IPS-NIHi11 (cell line): ENCODE data around the gene APBB2.
"Not testable (repeated sequence)": the region's sequence is repeated elsewhere in the genome, so short reads cannot be mapped to it uniquely, and the experiment has no call there.

Source experiments
- DNase-seq: peaks from one replicate; pipeline ENCODE4 v3.0.0; 2012; ENCODE audit warnings: mixed read lengths, low spot score

Gene APBB2

DNA sequence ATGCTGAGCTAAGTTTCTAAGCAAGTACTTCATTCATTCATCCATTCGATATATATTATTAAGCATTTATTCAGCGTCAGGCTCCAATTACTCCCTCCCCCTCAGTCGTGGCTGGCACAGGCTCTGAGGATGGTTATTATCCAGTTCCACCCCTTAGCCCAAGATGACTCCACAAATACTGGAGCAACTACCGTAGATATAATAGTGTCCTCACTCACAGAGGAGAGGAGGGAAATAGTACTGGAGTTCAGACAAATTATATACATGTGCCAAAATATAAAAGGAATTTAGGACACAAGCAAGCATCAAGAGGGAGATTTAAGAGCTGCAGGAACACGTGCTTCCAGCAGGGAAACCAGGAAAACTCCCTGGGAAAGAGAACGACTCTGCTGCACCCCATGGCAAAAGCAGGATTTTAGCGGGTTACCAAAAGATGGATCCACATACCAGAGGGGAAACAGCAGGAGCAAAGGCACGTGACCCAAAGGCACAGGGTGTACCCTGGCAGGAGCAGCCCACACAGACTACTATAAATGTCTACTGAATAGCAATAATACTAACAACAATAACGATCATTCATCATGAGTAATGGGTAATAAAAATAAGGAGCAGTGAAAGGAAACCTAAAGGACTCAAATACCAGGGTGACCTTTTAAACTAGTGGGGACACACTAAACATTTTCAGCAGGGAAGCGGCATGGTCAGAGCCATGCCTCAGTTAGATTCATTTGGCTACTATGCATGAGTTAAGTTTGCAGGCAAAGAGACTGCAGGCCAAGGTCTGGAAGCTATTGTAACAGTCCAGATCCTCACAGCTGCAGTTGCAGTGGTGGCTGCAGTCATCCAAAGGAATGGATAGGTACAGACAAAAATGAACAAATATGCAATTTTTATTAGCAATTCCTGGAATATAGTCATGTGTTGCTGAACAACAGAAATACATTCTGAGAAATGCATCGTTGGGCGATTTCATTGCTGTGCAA lies 153.7 kb downstream of the APBB2 start:
- no peak for DNase-seq

DNA sequence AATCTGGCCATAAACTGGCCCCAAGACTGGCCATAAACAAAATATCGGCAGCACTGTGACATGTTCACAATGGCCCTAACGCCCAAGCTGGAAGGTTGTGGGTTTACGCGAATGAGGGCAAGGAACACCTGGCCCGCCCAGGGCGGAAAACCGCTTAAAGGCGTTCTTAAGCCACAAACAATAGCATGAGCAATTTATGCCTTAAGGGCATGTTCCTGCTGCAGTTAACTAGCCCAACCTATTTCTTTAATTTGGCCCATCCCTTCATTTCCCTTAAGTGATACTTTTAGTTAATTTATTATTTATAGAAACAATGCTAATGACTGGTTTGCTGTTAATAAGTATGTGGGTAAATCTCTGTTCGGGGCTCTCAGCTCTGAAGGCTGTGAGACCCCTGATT lies 154.9 kb downstream of the APBB2 start:
- not testable (repeated sequence) for DNase-seq

DNA sequence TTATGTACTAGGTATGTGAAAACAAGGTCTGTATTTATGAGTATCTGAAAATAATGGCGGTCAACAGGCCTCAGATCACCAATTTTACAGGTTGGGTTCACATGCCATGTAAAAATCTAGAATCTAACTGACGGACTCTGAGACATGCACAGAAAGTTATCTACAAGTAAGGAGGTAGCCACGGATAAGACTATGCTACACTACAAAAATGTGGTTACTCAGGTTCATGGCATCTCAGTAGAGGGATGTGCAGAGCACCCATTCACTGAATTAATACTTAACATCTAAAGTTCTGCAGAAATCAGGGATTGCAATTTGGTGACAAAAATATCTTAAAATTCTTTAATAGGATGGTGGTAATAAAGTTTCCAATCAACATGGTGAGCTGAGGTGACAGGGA lies 155.9 kb downstream of the APBB2 start:
- no peak for DNase-seq

DNA sequence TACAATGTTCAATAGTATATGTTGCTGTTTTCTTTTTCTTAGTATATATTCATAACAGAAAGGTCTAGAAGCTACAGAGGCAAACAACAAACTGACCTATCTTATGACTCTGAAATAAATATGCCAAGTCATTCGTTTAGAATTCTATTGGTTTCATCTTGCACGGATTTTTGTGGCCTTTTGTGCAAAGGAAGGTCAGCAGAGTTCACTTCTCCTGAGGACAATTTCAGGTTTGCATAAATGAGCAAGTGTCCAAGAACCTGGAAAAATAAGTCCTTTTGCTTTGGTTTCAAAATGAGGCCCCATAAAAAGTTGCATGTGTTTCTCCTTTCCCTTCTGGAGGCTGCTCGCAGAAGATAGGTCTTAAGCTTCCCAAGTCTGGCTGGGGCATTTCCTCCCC lies 156.9 kb downstream of the APBB2 start:
- no peak for DNase-seq

DNA sequence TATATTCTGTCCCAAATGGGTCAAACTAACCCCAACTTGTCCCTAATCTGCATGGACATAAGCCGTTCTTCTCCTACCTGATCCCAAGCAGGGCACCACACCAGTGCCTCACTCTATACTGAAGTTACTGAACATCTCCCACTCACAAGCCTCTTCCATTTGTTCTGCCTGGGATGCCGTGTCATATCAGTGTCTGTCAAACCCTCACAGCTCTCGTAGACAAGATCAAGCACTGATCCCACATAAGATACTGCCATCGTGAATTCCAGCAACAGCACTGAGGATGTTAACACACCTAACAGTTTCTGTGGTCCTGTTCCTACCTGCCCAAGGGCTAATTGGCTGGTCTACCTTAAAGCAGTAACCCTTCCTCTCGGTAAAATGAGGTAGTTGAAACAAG lies 162.1 kb downstream of the APBB2 start:
- no peak for DNase-seq

DNA sequence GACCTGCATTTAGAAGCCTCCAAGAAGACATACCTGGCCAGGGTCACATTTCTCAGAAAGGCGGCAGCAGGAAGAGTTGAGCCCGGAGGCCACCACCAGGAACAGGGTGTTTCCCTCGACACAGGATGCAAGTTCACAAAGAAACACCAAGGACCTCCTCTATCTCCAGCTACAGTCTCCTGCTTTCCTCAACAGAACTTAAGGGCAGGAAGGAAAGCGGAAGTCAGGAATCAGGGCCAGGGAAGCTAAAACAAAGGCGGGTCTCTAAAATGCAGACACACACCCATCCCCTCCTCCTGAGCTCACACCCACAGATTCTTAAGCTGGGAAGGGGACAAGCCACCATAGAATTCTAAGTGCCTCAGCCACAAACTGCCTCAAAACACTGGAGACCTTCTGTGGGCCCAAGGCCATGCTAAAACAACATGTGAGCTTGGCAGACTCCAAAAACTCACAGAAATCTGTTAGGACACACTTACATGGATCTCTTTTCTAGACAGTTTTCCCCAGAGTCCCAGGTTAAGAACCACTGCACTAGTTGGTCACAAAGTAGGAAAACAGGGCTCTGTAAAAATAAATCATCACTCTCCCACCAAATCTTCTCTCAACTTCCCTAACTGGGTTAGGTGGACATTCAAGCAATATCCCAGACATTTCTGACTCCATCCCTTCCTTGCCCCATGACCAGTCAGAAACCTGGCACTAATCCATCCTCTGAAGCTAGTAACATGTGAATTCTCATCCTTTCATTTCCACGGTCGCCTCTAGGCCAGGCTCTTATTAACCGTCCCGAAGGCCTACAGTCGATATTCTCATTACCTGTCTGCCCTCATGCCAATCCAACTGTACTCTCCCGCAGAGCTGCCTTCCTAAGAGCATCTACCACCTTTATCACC lies 163.2 kb downstream of the APBB2 start:
- no peak for DNase-seq

DNA sequence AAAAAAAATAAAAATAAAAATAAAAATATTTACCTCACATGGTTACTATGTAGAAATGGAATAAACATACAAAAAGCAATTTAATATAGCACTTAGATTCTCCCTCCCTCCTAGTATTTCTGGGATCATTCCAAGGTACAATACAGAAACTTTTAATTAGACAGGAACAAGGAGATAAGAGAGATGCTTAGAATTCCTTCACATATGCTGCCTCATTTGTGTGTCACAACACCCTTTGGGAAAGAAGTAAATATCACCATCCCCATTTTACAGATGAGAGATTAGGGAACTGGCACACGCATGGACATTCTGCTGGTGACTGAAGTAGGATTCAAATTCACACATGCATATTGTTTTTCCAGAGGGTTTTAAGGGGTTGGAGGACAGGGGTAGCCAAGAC lies 164.2 kb downstream of the APBB2 start:
- no peak for DNase-seq

DNA sequence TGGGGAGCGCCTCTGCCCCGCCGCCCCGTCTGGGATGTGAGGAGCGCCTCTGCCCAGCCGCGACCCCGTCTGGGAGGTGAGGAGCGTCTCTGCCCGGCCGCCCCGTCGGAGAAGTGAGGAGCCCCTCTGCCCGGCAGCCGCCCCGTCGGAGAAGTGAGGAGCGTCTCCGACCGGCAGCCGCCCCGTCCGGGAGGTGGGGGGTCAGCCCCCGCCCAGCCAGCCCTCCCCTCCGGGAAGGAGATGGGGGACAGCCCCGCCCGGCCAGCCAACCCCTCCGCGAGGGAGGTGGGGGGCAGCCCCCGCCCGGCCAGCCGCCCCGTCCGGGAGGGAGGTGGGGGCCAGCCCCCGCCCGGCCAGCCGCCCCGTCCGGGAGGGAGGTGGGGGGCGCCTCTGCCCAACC lies 165.2 kb downstream of the APBB2 start:
- DNase-seq: not testable (repeated sequence)

DNA sequence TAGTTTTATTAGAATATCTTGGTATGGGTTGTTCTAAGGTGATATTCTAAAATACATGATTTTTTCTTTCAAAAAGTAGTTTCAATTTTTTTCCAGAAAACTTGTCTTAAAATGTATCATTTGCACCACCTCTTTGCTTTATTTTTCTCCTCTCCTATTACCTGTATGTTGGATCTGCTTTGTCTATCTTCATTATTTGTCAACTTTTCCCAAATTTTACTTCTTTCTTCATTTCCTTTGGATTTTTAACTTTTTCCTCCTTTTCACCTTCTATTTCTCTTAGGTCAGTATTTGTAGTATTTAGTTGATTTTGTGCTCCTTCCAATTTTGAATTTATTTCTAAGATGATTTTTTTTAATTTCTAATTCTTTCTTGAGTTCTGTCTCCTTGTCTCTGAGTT lies 169.6 kb downstream of the APBB2 start:
- no peak for DNase-seq

DNA sequence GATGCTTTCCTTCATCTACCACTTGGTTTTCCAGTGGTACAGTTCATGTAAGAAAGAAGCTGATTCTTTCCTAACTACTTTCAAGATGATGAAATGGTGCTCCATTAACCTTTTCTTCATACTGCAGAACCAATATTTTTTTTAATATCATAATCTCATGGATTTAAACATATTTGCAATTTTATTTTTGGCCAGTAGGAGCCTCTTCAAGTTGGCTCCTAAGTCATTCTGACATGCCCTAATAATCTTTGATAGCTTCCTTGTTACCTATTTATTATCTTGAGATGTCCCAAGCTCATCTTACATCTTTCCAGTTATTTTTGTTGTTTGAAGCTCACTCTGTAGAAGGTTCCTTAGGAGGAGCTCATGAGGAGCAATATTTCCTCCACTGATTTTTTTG lies 170.2 kb downstream of the APBB2 start:
- DNase-seq: no peak

DNA sequence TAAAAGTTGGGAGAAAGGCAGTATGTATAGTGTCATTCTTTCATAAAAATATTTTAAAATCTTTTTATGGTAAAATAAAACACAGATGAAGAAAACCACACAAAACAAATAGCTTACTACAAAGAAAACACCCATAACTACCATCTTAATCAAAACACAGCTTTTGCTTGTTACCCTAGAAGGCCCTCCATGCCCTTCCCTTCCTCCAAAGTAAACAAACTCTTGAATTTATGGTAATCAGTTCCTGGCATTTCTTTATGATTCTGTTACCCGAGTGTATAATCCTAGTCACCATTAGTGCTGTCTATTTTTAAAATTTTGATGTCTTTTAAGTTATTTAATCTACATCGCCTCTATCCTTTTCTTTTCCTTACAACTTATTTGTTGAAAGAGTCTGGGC lies 170.9 kb downstream of the APBB2 start:
- DNase-seq: no peak

DNA sequence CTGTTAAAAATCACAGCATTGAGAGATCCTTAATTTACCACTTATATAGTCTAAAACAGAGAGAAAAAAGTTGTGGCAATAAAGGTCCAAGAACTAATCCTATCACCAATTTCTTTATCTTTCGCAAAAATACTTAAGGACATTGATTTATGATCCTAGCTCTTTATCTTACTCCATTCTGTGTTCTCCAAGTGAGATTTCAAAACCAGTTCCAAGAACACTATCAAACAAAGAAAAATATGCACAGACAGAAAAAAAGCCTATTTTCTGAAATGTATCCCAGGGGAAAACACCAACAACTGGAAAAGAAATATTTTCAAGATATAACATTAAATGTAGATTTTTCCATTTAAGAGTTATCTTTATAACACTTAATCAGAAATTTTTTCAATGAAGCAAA lies 172.8 kb downstream of the APBB2 start:
- no peak for DNase-seq

DNA sequence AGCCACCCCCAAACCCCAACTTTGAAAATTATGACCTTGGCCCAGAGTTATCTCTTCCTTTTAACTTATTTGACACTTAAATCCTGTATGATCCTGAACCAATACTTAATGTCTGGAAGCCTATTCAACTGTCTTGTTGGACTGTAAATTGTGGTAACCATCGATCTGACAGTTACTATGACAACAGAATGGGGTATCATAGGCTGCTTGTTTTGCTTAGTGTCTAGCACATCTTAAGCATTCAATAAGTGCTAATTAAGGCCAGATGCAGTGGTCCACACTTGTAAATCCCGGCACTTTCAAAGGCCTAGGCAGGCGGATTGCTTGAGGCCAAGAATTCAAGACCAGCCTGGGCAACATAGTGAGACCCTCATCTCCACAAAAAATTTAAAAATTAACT lies 175.0 kb downstream of the APBB2 start:
- no peak for DNase-seq

DNA sequence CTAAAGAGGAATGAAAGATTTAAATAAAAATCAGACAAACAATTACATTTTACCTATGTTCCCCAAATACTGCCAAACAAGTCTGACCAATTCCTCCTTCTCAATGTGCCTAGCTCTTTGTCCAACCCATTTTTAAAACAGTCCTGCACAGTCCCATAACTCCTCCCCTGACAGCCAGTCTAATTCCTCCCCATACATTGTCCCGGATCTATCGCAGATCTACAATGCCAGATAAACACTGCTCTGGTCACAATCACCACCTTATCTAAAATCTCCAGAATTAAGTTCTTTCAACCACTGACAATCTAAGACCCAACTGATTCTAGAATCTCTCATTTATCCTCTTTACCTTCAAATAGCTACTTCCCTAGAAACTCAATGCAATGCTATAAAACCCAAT lies 176.0 kb downstream of the APBB2 start:
- no peak for DNase-seq

DNA sequence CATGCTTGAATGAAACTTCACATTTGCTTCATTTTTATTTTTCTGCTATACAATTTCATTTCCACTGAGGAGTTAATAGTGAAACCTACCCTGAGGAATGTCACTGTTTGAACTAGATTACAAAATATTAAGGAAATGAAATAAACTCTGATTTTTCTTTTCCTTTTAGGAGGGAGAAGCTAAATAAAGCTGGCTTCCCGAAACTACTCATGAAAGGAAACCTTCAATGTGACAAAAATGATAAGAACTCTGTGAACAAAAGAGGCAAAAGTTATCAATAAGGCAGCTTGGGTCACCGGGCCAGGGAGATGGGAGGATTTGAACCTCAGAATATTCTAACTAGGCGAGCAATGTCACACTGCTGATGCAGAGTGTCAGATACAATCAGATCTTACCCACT lies 185.2 kb downstream of the APBB2 start:
- no peak for DNase-seq

DNA sequence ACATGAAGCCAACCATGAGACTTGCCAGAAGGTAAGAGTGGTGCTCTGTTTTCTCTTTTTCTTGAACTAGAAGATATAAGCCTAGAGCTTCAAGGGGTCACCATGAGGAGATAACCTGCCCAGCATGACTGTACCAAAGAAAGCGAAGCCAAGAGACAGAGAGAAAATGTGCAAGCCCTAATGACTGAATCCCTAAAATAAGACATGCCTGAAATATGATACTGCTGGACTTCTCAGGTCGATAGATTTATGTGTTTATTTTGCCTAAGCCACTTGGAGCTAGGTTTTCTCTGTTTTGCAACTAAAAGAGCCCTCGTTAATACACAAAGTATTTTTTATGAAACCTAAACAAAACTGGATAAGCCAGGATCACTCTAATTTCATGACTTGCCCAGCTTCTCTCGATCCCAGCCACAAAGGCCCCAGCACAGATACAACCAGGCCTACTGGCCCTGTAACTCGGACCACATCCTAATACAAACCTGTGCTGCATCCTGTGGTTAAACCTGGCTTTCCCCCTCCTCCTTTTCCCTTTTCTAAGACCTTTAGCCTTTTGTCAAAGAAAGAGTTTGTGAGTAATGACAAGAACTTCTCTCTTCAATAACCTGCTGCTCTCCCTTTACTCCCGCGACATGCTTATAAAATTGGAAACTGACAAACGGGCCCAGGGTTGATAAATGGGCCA lies 185.8 kb downstream of the APBB2 start:
- DNase-seq: no peak

DNA sequence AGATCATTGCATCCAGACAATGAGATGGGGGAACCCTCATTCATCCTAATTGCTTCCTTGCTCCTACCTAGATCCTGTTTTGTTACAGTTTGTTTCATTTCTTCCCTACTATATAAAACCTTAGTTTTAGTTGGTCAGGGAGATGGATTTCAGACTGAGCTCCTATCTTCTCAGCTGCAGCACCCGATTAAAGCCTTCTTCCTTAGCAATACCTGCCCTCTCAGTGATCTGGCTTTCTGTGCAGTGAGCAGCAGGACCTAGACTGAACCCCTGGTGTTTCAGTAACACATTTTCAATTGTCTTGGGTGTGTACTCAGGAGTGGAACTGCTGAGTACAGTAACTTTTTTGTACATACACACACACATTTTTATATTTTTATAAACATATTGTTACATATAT lies 187.4 kb downstream of the APBB2 start:
- DNase-seq: no peak

DNA sequence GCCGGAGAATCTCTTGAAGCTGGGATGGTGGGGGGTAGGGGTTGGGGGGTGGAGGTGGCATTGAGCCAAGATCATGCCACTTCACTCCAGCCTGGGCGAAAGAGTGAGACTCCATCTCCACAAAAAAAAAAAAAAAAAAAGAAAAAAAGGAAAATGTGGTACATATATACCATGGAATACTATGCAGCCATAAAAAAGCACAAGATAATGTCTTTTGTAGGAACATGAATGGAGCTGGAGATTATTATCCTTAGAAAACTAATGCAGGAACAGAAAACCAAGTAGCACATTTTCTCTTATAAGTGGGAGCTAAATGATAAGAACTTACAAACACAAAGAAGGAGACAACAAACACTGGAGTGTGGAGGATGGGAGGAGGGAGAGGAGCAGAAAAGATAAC lies 188.5 kb downstream of the APBB2 start:
- no peak for DNase-seq

DNA sequence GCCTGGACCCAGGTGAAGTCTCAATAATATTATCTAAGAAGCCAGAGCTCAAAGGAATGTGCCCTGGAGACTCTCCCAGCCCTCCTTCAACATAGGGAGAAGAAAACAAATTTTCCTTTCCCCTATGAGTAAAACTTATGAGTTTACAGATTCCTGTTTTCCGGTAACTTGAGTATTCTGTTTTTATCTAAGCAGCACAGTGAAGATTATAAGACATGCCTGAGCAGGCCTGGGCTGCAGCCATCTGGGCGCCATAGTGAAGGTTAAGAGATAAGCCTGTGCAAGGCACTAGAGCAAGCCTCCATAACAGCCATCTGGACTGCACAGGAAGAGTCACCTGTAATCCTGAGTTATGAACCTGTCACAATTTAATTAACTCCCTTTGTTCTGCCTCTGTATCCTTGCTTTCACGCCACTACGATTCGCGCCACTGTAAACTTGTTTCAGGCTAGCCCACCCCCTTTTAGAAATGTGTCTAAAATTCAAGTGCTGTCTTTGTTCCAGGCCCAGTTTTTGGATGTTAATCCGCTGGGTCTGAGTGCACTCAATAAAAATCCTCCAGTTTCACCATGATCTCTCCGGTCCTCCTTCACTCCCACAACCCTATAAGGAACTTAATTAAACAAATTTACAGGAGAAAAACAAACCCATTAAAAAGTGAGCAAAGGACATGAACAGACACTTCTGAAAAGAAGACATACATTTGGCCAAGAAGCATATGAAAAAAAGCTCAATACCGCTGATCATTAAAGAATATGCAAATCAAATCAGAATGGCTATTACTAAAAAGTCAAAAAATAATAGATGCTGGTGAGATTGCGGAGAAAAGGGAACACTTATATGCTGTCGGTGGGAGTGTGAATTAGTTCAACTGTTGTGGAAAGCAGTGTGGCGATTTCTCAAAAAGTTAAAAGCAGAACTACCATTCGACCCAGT lies 189.5 kb downstream of the APBB2 start:
- no peak for DNase-seq

DNA sequence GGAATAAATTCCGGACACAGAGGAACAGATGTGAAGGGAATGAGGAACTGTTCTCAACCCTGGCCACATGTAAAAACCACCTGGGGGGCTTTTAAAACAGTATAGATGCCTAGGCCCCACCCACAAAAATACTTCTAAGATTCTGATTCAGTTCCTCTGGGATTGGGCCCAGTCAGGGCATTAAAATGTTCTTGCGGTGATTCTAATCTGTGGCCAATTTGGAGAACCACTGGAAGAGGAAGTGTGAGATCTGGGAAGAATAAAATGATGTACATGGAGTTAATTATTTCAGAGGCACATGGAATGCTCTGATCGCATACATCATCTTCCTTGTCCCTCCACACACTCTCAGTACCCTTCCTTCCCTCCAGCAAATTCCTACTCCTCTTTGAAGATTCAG lies 192.2 kb downstream of the APBB2 start:
- no peak for DNase-seq

DNA sequence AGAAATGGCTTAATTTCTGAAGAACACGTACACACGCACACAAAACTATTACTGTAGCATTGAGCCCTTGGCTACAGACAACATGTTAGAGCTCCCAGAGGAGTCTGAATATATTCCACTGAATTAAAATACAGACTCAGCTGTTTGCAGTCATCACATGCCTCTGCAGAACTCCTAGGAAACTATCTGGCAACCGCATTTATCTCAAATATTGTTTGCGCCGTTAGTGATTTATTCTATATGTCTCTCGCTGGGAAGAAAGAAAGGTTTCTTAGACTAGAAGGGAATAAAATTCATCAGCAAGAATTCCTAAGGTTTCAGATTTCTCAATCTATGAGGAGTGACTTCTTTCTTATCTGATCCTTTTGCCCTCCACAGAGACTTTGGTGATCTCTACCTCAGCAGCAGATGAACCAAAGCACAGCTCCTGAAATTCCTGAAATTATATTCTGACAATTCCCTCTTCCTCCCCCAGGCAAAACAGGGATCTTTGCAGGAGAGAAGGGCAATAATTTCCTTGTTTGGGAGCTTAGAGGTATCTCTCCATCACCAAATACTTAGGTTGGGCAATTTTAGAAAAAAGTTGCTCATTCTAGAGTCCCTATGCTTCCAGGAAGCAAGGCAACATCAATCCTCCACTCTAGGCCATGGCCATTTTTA lies 199.2 kb downstream of the APBB2 start:
- DNase-seq: no peak
